ENCODE data around the gene SNRK. TPM values are rescaled to one million over a fixed set of nuclear protein-coding genes. Genes with fewer than 3 reads are reported as not detected.

SNRK gene
- total RNA-seq, 1 donor from 2014 or later: 44.3 TPM

DNA sequence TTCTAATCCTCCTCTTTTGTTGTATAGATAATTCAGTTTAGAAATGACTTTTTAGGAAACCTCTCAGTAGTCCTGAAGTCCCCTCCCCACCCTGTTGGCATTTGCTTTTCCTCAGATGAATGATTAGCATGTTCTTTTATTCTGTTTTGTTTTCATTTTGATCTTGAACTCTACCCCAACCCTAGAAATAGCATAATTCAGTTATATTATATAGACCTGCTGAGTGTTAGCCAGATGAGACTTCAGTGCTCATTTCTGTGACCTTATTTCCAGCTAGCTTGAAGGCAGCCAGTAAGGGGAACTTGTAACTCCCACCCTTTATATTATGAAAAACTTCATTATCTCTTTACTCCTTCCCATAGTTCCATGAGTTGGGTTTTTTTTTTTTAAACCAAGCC lies 41.2 kb downstream of the SNRK start:
- intact Hi-C loops (cut with DNase I): no loop called here
- peak overlapping the region in 1 of 2 donors; percentile 31 for H3K27ac ChIP-seq

DNA sequence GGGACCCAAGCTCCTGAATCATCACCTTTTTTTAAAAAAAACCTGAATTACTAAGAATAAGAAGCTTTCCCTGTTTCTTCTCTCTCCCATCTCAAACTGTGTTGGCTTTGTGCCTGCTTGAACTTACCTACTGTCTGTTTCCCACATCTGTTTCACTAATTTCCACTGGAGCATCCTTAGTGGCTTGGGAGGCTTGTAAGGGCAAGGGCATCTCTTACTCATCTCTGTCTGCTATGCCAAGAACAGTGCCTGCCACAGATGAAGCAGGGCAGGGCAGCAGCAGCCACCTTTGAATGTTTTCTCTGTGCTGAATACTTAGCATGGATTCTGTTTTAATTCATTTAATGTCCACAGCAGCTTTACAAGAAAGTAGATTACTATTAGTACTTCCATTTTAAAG lies 42.3 kb downstream of the SNRK start:
- H3K36me3 ChIP-seq: peaks cover 0 to 3% of the 10 kb centered on the region in 2 donors
- intact Hi-C loops (cut with DNase I): no loop called here
- no peak overlapping the region for H3K4me3 ChIP-seq
- TF ChIP-seq, protein P1, sequence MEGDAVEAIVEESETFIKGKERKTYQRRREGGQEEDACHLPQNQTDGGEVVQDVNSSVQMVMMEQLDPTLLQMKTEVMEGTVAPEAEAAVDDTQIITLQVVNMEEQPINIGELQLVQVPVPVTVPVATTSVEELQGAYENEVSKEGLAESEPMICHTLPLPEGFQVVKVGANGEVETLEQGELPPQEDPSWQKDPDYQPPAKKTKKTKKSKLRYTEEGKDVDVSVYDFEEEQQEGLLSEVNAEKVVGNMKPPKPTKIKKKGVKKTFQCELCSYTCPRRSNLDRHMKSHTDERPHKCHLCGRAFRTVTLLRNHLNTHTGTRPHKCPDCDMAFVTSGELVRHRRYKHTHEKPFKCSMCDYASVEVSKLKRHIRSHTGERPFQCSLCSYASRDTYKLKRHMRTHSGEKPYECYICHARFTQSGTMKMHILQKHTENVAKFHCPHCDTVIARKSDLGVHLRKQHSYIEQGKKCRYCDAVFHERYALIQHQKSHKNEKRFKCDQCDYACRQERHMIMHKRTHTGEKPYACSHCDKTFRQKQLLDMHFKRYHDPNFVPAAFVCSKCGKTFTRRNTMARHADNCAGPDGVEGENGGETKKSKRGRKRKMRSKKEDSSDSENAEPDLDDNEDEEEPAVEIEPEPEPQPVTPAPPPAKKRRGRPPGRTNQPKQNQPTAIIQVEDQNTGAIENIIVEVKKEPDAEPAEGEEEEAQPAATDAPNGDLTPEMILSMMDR (IDR thresholded peaks at IDR 0.05): no peak
- no peaks in the 10 kb centered on the region for H3K27me3 ChIP-seq
- DNase-seq (ENCODE audit: low spot score in 2 of 2): no peak
- H3K4me1 ChIP-seq: peaks cover 5 to 16% of the 10 kb centered on the region in 2 donors
- H3K9me3 ChIP-seq: no peaks in the 10 kb centered on the region
- no peak overlapping the region for H3K27ac ChIP-seq

More for the DNA sequence above, 41.2 kb downstream of the SNRK start:
- Histone ChIP-seq H3K9me3 (no peaks in the 10 kb centered on the region), H3K4me1 (peaks cover 5 to 16% of the 10 kb centered on the region in 2 donors), H3K36me3 (no peaks in the 10 kb centered on the region), H3K4me3 (no peak overlapping the region), H3K27me3 (no peaks in the 10 kb centered on the region)
- DNase-seq (ENCODE audit: low spot score in 2 of 2): no peak
- TF ChIP-seq, protein P1 (IDR thresholded peaks at IDR 0.05): no peak

DNA sequence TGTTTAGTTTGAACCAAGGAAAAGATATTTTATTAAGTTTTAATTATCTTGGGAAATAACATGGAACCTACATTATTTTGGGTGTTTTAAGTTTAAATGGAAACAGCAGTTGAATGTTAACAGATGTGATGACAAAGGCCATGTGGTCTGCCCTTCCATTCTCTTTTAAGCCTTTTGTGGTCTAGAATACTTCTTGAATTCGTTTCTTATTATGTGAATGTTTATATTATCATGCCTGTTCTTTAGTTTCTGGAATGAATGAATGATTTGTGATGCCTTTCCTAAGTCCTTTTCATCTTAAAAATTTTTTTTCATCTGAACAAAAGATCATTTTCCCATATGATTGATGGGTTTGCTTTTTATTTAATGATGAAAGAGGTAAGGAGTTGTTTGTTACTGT lies 44.6 kb downstream of the SNRK start:
- TF ChIP-seq, protein P1 (IDR thresholded peaks at IDR 0.05): no peak
- peaks cover 2 to 10% of the 10 kb centered on the region in 2 donors for H3K4me1 ChIP-seq
- intact Hi-C loops (cut with DNase I): no loop called here

DNA sequence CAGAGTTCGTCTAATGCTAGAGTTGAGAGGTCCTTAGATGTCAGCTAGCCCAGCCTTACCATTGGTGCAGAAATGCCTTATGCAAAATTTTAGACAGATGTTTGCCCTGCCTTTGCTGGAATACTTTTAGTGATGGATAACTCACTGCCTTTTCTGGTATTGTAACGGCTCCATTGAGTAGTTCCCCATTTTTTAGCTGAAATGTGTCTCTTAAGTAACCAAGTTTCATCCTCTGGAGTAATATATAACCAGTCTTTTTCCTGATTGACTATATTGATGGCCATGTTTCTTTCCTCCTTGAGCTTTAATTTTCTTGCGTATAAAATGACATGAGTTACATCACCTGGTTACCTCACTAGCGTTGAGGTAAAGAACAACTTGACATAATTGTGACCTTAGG lies 45.0 kb downstream of the SNRK start:
- intact Hi-C loops (cut with DNase I): no loop called here
- peaks cover 15 to 30% of the 10 kb centered on the region in 2 donors for H3K36me3 ChIP-seq
- TF ChIP-seq, protein P1 (IDR thresholded peaks at IDR 0.05): no peak
- H3K4me1 ChIP-seq: peaks cover 2 to 7% of the 10 kb centered on the region in 2 donors
- peaks cover 3 to 17% of the 10 kb centered on the region in 2 donors for H3K9me3 ChIP-seq
- no peaks in the 10 kb centered on the region for H3K27me3 ChIP-seq
- H3K27ac ChIP-seq: no peak overlapping the region
- H3K4me3 ChIP-seq: no peak overlapping the region
- DNase-seq (ENCODE audit: low spot score in 2 of 2): no peak

More for the DNA sequence above, 44.6 kb downstream of the SNRK start:
- no peak overlapping the region for H3K27ac ChIP-seq
- H3K27me3 ChIP-seq: no peaks in the 10 kb centered on the region
- no peak for DNase-seq (ENCODE audit: low spot score in 2 of 2)
- H3K9me3 ChIP-seq: peaks cover 3 to 13% of the 10 kb centered on the region in 2 donors
- H3K4me3 ChIP-seq: no peak overlapping the region
- H3K36me3 ChIP-seq: peaks cover 12 to 26% of the 10 kb centered on the region in 2 donors

DNA sequence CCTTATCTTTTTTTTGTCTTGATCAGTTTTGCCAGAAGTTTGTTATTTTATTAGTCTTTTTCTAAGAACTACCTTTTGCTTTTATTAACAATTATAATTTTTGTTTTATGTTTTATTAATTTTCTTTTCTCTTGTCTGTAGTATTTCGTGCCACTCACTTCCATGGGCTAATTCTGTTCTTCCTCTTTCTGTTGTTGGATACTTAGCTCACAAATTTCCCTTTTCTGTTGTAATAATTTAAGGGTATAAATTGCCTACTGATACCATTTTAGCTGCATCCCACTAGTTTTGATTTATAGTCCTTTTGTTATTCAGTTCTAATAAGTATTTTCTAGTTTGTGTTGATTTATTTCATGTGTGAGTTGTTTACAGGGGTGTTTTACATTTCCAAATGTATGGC lies 48.6 kb downstream of the SNRK start:
- DNase-seq (ENCODE audit: low spot score in 2 of 2): no peak
- H3K4me3 ChIP-seq: no peak overlapping the region
- peaks cover 21 to 49% of the 10 kb centered on the region in 2 donors for H3K9me3 ChIP-seq
- intact Hi-C loops (cut with DNase I): no loop called here
- peaks cover 28 to 63% of the 10 kb centered on the region in 2 donors for H3K36me3 ChIP-seq
- no peaks in the 10 kb centered on the region for H3K27me3 ChIP-seq
- no peaks in the 10 kb centered on the region for H3K4me1 ChIP-seq
- H3K27ac ChIP-seq: no peak overlapping the region
- TF ChIP-seq, protein P1 (IDR thresholded peaks at IDR 0.05): no peak

DNA sequence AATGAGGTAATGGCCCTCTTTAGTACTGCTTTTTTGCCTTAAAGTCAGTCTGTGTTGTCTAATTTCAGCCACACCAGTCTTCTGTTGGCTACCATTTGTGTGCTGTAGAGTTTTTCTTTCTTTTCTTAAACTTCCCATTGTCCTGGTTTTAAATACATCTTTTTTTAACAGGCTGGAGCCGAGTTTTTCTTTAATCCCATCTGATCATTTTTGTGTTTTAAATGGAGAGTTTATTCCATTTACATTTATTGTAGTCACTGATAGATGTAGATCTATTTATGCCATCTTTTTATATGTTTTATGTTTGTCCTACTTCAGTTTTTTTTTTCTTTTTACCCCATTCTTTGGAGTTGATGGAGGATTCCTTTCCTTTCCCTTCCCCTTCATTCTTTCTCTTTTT lies 49.5 kb downstream of the SNRK start:
- no peaks in the 10 kb centered on the region for H3K4me1 ChIP-seq
- no peak for DNase-seq (ENCODE audit: low spot score in 2 of 2)
- intact Hi-C loops (cut with DNase I): no loop called here
- no peaks in the 10 kb centered on the region for H3K27me3 ChIP-seq
- no peak overlapping the region for H3K4me3 ChIP-seq
- peaks cover 33 to 71% of the 10 kb centered on the region in 2 donors for H3K36me3 ChIP-seq
- no peak overlapping the region for H3K27ac ChIP-seq
- TF ChIP-seq, protein P1 (IDR thresholded peaks at IDR 0.05): no peak
- H3K9me3 ChIP-seq: peaks cover 21 to 49% of the 10 kb centered on the region in 2 donors
